ENCODE results near the gene PCSK7.
A peak's percentile ranks its signal among the peaks of the same experiment; 100 is the strongest.

Gene PCSK7

DNA sequence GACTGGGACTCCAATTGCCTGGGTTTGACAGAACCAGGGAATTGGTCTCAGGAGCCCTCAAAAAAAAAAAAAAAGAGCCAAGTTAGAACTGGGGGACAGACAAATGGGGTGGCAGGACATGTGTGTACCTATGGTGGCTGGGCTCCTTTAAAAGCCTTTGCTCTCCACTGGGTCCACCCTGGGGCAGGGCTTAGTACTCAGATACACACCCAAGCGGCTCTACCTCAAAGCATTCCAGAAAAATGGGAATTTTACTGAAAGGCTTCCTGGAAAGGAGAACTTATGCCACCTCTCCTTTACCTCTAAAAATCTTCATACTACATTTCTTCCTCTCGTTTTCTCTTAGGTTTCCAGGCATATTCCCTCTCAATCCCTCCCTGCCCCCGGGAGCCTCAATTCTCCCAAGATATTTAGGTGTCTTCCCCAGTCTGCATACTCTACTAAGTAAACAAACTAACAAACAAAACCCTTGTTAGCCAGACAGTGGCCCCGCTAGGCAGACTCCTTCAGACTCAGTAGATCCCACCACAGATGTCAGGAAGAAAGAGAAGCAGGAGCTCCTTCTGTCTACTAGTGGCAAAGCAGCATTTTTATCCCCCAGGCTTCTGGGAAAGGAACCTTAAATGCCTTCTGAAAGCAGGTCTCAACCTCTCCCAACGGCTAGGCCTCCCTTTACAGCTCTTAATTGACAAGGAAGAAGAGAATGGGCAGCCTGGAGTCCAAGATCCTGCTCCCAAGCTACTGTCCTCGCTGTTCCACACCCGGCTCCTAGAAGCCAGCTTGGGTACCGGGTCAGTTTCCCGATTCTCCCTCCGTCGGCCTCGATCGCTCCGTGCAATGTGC is 653 bp downstream of the PCSK7 start:
- no peak for DNase-seq

GRCh38 chr11:117230286-117230961 is 1.4 kb downstream of the PCSK7 start:
- no peak for DNase-seq

- DNase-seq, result no peak
Measured at GRCh38 chr11:117229931-117230285, 2.0 kb downstream of the PCSK7 start.

GRCh38 chr11:117229411-117229810 is 2.5 kb downstream of the PCSK7 start:
- DNase-seq, result no peak

DNA sequence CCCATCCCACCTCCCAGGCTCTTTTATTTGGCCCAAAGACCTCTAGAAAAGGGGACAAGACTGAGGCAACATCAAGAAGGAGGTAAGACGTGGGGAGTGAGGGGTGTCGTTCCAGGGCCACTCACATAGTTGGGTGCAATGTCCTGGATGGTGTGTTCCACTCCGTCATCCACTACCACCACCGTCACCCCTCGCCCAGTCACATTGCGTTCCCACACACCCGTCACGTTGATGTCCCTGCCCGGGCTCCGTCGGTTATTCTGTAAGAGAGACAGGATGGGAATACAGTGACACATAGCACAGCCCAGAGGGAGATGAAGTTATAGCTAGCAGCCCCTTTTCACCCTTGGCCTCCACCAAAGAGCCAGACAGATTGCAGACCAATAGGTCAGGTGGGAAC is 3.8 kb downstream of the PCSK7 start:
- DNase-seq, result no peak

- DNase-seq, result peak; percentile 75
Measured at GRCh38 chr11:117226388-117227385, 5.2 kb downstream of the PCSK7 start.

GRCh38 chr11:117225553-117226170 is 6.2 kb downstream of the PCSK7 start:
- DNase-seq, result no peak

- no peak for DNase-seq
Measured at GRCh38 chr11:117223741-117224689, 7.9 kb downstream of the PCSK7 start.

DNA sequence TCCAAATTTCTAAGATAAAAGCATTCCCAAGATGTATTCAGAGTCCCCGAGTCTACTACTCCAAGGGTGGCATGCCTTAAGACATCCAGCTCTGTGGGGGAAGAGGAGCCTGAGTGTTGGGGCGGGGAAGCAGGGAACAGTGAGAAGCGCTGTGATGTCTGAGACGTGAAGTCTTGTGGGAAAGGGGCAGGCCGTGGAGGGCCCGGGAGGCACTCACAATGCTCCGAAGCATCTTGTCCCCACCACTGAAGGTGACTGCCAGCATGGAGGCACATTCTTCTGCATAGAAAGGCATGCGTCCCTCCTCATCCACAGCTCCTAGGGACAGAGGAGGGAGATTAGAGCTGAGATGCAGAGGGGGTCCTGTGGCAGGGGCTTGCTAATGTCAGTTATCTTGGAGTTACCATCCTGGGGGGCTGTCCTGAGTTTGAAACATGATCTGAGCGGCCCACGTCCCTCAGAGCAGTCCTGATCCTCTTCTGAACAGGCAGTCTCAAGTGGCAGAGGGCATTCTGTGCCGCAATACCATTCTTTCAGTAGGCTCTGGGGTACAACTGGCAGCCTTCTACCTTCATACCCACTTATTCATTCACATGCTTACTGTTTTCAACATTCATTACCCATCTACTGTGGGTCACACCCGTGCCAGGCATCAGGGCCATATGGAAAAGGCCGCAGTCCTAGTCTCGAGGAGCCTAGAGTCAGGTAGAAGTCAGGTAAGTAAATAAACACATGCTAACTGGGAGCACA is 8.7 kb downstream of the PCSK7 start:
- DNase-seq, result no peak

GRCh38 chr11:117221775-117222517 is 9.9 kb downstream of the PCSK7 start:
- DNase-seq, result peak; percentile 87

GRCh38 chr11:117220999-117221774 is 10.7 kb downstream of the PCSK7 start:
- peak; percentile 83 for DNase-seq

- DNase-seq, result peak; percentile 87
Measured at GRCh38 chr11:117220568-117220967, 11.3 kb downstream of the PCSK7 start.

- no peak for DNase-seq
Measured at GRCh38 chr11:117219995-117220394, 11.9 kb downstream of the PCSK7 start.

DNA sequence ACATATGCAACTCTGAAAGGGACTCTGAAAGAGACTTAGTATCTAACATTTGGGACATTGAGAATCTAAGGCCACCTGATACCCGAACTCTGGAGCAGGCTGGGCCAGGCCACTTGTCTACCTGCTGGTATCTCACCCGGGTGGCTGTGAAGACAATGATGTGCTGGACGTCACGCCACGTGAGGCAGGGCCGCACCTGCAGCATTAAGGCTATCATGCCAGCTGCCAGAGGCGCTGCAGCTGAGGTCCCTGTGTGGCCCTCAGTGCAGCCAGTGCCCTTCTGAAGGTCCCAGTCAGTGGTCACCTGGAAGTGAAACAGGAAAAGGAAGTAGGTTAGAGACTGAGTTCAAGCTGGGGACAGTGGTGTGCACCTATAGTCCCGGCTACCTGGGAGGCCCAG is 12.4 kb downstream of the PCSK7 start:
- DNase-seq, result peak; percentile 12

GRCh38 chr11:117219001-117219400 is 12.9 kb downstream of the PCSK7 start:
- DNase-seq, result no peak

- peak; percentile 38 for DNase-seq
Measured at GRCh38 chr11:117218133-117218915, 13.5 kb downstream of the PCSK7 start.

DNA sequence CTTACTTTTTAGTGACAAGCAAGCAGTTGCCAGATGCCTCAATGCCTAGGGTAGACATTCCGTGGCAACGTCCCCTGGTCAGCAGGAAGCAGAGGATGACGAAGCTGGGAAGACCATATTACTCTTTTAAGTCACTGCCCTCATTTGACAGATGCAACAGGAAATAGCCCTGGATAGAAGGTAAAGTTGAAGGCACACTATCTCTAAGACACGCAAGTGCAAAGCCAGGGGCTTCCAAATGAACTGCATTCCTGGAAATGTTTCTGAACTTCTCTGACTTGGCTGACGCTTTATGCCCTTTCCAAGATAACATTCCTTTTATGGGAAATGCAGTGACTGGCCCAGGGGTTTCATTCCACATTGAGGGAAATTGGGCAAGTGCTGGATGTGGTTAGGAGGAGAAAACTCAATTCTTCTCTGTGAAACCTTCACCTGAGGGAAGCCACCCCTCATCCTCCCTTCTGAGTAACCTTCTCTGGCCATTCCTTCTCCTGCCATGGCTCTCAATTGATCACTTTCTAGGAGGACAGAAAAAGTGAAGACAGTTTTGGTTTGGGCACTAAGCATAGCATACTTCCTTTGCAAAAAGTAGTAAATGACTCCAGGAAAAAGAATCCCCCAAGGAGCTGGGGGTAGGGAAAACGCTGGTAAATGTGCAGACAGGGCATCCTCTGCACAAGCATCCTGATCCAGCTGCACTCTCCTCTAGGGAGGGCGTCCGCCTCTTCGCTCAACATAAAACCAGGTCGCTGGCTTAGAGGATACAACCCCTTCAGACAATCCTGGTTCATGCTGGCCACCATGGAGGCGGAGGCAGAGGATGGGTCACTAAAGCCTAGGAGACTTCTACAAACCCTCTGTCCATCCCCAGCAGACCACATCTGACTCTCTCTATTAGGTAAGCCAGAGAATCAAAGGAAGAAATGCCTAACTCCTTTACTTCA is 14.5 kb downstream of the PCSK7 start:
- peak; percentile 19 for DNase-seq

Data from femur (tissue), 1 donor.